Colonic mucosa (tissue), 4 donors: ENCODE measurements around the gene HIGD1A. TPM values are rescaled to one million over a fixed set of nuclear protein-coding genes. Genes with fewer than 3 reads are reported as not detected.

Experiments used
- DNase-seq: peaks from one replicate; pipeline ENCODE4 v3.0.0-alpha.2; 2020
- H3K27ac ChIP-seq: fragments of 200-600 bp; one replicate; pipeline ENCODE4 v1.8.0; 2021
- H3K27me3 ChIP-seq: fragments of 200-600 bp; one replicate; pipeline ENCODE4 v1.8.0; 2021
- H3K36me3 ChIP-seq: fragments of 200-600 bp; one replicate; pipeline ENCODE4 v1.8.0; 2021
- H3K4me1 ChIP-seq: fragments of 200-600 bp; one replicate; pipeline ENCODE4 v1.8.0; 2021; ENCODE audit warnings: mild to moderate bottlenecking
- H3K4me3 ChIP-seq: fragments of 200-600 bp; one replicate; pipeline ENCODE4 v1.8.0; 2021
- H3K9ac ChIP-seq, 2 donors: one replicate each; pipeline ENCODE4 v1.7.0; 2013; ENCODE audit warnings: control low read depth in 2 of 2, low read depth in 2 of 2, low read length in 2 of 2
- H3K9me3 ChIP-seq: fragments of 200-600 bp; one replicate; pipeline ENCODE4 v1.8.0; 2021
- CTCF ChIP-seq: fragments of 200-600 bp; IDR thresholded peaks from one replicate; pipeline ENCODE4 v1.8.0; 2022; ENCODE audit warnings: antibody characterized with exemption, mild to moderate bottlenecking
- intact Hi-C: fragments of 100-400 bp; cut with DNase I; formaldehyde crosslinking; loops from one replicate; pipeline ENCODE4 v1.14.1; 2022
- total RNA-seq, 2 donors: library from RNA; stranded (reverse); fragmentation: NEBNext Ultra II Directional in 1 of 2; extraction: Animal tissue kit (Norgen Biotek cat#: 25700) in 1 of 2; gene quantifications; one replicate each; pipeline ENCODE4 v1.2.1, GENCODE V29; 2021
- donor health status: healthy.
- donor health status: DM: no; HTN: no; CAD: no.
- donor health status: DM: no; HTN: no; CAD: no.

Gene HIGD1A
- total RNA-seq, 2 donors from 2014 or later: 224 to 360 TPM

- H3K4me1 ChIP-seq: peaks cover 11% of the 10 kb centered on the region
- no peaks in the 10 kb centered on the region for H3K9me3 ChIP-seq
- no peak overlapping the region for H3K27ac ChIP-seq
Measured at GRCh38 chr3:42800251-42800650, 4.0 kb downstream of the HIGD1A start.

GRCh38 chr3:42799376-42799775 lies 4.9 kb downstream of the HIGD1A start:
- no peak for TF ChIP-seq CTCF
- H3K9me3 ChIP-seq: no peaks in the 10 kb centered on the region
- intact Hi-C loops: no loop called here
- no peaks in the 10 kb centered on the region for H3K36me3 ChIP-seq
- H3K4me3 ChIP-seq: no peak overlapping the region
- no peak overlapping the region for H3K9ac ChIP-seq
- DNase-seq: no peak
- H3K27ac ChIP-seq: no peak overlapping the region
- peaks cover 11% of the 10 kb centered on the region for H3K4me1 ChIP-seq
- H3K27me3 ChIP-seq: no peaks in the 10 kb centered on the region

More at GRCh38 chr3:42800251-42800650, 4.0 kb downstream of the HIGD1A start:
- TF ChIP-seq CTCF: no peak
- Histone ChIP-seq H3K4me3 (no peak overlapping the region), H3K36me3 (no peaks in the 10 kb centered on the region), H3K9ac (no peak overlapping the region), H3K27me3 (no peaks in the 10 kb centered on the region)
- DNase-seq: no peak
- intact Hi-C loops: no loop called here

DNA sequence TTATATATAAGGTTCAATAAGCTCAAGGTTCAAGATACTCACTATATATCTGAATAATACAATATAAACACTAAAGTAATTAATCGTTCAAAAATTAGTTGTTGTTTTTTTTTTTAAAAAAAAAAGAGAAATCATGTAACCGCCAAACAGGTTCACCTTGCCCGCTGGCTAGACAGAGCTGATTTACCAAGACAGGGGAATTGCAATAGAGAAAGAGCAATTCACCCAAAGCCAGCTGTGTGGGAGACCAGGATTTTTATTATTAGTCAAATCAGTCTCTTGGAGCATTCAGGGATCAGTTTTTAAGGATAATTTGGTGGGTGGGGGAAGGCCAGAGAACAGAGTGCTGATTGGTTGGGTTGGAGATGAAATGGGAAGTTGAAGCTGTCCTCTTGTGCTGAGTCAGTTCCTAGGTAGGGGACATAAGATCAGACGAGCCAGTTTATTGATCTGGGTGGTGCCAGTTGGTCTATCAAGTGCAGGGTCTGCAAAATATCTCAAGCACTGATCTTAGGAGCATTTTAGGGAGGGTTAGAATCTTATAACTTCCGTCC lies 7.9 kb downstream of the HIGD1A start:
- Histone ChIP-seq H3K4me1 (peaks cover 3% of the 10 kb centered on the region), H3K9ac (no peak overlapping the region), H3K9me3 (no peaks in the 10 kb centered on the region), H3K27me3 (no peaks in the 10 kb centered on the region), H3K27ac (no peak overlapping the region), H3K36me3 (no peaks in the 10 kb centered on the region), H3K4me3 (no peak overlapping the region)
- no peak for DNase-seq
- no peak for TF ChIP-seq CTCF
- intact Hi-C loops: no loop called here

DNA sequence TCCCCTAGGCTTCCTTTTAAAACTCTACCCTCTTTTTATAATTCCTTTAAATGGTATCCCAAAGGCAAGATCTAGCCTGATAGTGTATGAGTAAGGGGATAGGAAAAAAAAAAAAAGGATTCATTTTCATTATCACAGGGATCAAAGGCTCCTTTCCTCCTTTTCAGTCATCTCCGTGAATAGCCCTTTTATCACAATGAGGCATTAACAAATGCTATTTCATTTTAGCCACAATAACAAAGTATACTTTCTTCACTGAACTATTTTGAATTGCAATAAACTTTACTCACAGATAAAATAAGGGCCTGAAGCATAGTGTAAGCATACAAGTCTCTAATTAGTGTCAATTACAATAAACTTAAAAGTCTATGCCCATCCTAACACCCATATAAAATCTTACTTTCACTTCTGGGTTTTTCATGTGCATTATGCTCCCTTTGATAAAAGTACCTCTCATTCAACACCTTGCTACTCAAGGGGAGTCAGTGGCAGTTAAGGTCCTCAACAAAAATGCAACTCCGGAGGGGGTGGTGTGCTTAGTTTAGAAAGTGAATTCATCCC lies 8.6 kb downstream of the HIGD1A start:
- H3K9me3 ChIP-seq: no peaks in the 10 kb centered on the region
- no peak overlapping the region for H3K4me3 ChIP-seq
- no peak for DNase-seq
- no peaks in the 10 kb centered on the region for H3K27me3 ChIP-seq
- TF ChIP-seq CTCF: no peak
- no peak overlapping the region for H3K9ac ChIP-seq
- intact Hi-C loops: no loop called here
- H3K36me3 ChIP-seq: no peaks in the 10 kb centered on the region
- no peaks in the 10 kb centered on the region for H3K4me1 ChIP-seq
- no peak overlapping the region for H3K27ac ChIP-seq

GRCh38 chr3:42790714-42791229 lies 13.5 kb downstream of the HIGD1A start:
- no peaks in the 10 kb centered on the region for H3K27me3 ChIP-seq
- H3K4me3 ChIP-seq: no peak overlapping the region
- no peak for DNase-seq
- H3K27ac ChIP-seq: no peak overlapping the region
- H3K9me3 ChIP-seq: no peaks in the 10 kb centered on the region
- no peaks in the 10 kb centered on the region for H3K4me1 ChIP-seq
- no peak overlapping the region for H3K9ac ChIP-seq
- intact Hi-C loops: no loop called here
- TF ChIP-seq CTCF: no peak
- no peaks in the 10 kb centered on the region for H3K36me3 ChIP-seq
